Measurements from ENCODE around the gene SLC6A19.

The SLC6A19 gene

GRCh38 chr5:1171340-1171941 is 30.0 kb upstream of the SLC6A19 start:
- in situ Hi-C loops (cut with MboI; ENCODE audit: low pct_unique_long_range_greater_than_20kb, low sequenced_read_pairs, unreplicated experiment): no loop called here
- TF ChIP-seq CTCF (IDR thresholded peaks at IDR 0.05; ENCODE audit: extremely low read depth, insufficient read depth, missing control alignments): no peak
- no peak for DNase-seq (ENCODE audit: low spot score)

- in situ Hi-C loops (cut with MboI; ENCODE audit: low pct_unique_long_range_greater_than_20kb, low sequenced_read_pairs, unreplicated experiment): no loop called here
- TF ChIP-seq CTCF (IDR thresholded peaks at IDR 0.05; ENCODE audit: extremely low read depth, insufficient read depth, missing control alignments): no peak
Observed at GRCh38 chr5:1172007-1172581, 29.3 kb upstream of the SLC6A19 start.

GRCh38 chr5:1172670-1173404 is 28.6 kb upstream of the SLC6A19 start:
- no peak for TF ChIP-seq CTCF (IDR thresholded peaks at IDR 0.05; ENCODE audit: extremely low read depth, insufficient read depth, missing control alignments)
- DNase-seq (ENCODE audit: low spot score): no peak
- in situ Hi-C loops (cut with MboI; ENCODE audit: low pct_unique_long_range_greater_than_20kb, low sequenced_read_pairs, unreplicated experiment): no loop called here

More at GRCh38 chr5:1172007-1172581, 29.3 kb upstream of the SLC6A19 start:
- no peak for DNase-seq (ENCODE audit: low spot score)

- in situ Hi-C loops (cut with MboI; ENCODE audit: low pct_unique_long_range_greater_than_20kb, low sequenced_read_pairs, unreplicated experiment): no loop called here
- TF ChIP-seq CTCF (IDR thresholded peaks at IDR 0.05; ENCODE audit: extremely low read depth, insufficient read depth, missing control alignments): no peak
- DNase-seq (ENCODE audit: low spot score): no peak
Observed at GRCh38 chr5:1173485-1174070, 27.8 kb upstream of the SLC6A19 start.

- in situ Hi-C loops (cut with MboI; ENCODE audit: low pct_unique_long_range_greater_than_20kb, low sequenced_read_pairs, unreplicated experiment): no loop called here
- DNase-seq (ENCODE audit: low spot score): peak; percentile 63
- TF ChIP-seq CTCF (IDR thresholded peaks at IDR 0.05; ENCODE audit: extremely low read depth, insufficient read depth, missing control alignments): peak; percentile 75
Observed at GRCh38 chr5:1174122-1174936, 27.1 kb upstream of the SLC6A19 start.

- no peak for TF ChIP-seq CTCF (IDR thresholded peaks at IDR 0.05; ENCODE audit: extremely low read depth, insufficient read depth, missing control alignments)
- in situ Hi-C loops (cut with MboI; ENCODE audit: low pct_unique_long_range_greater_than_20kb, low sequenced_read_pairs, unreplicated experiment): no loop called here
- DNase-seq (ENCODE audit: low spot score): no peak
Observed at GRCh38 chr5:1175015-1175414, 26.4 kb upstream of the SLC6A19 start.

Data from GM13977 (cell line).